Measurements from ENCODE around the gene LIME1. TPM values are rescaled to one million over a fixed set of nuclear protein-coding genes. Genes with fewer than 3 reads are reported as not detected.

Gene LIME1
- total and polyA plus RNA-seq, 9 of the 15 experiments (the other 6 are each of a cell fraction or from before 2014, with no cell fraction given) = 0.11 to 17.1 (median 2.8) TPM; not detected in 2

GRCh38 chr20:63765902-63766301 is 29.4 kb downstream of the LIME1 start:
- in situ Hi-C loops (cut with MboI) = no loop called here
- H3K36me3 ChIP-seq (ENCODE audit: control insufficient read depth, insufficient read depth, low read length) = no peaks in the 10 kb centered on the region
- H3K4me1 ChIP-seq (replicated peaks in 1 of 2; ENCODE audit: control insufficient read depth in 2 of 2, insufficient read depth in 2 of 2, low read length in 2 of 2) = peaks cover 5 to 39% of the 10 kb centered on the region in 2 experiments; a peak in 3 of 5 replicates
- ChIA-PET CTCF (ENCODE audit: low intra/inter-chr PET ratio) (no interaction called here), POLR2A (interaction anchor here (1.0 kb wide), 1 partner anchor 20 kb away, joined by 3 read pairs; no protein-coding TSS in a partner anchor)
- FAIRE-seq (no peak), ATAC-seq (no peak), DNase-seq (ENCODE audit: extremely low read depth in 1 of 4, low spot score in 3 of 4) (no peak)
- no peak overlapping the region for H3K9ac ChIP-seq (ENCODE audit: insufficient read depth in 1 of 2, low read depth in 2 of 2, low read length in 2 of 2)
- no peaks in the 10 kb centered on the region for H3K9me3 ChIP-seq (replicated peaks; ENCODE audit: control insufficient read depth, insufficient read depth, low read depth, low read length)
- no peaks in the 10 kb centered on the region for H3K9me1 ChIP-seq (ENCODE audit: control insufficient read depth, insufficient read depth, low read length)
- no peak overlapping the region for H3K4me2 ChIP-seq (ENCODE audit: insufficient read depth, low read length)
- H4K20me1 ChIP-seq (replicated peaks; ENCODE audit: control insufficient read depth, insufficient read depth, low read length) = no peaks in the 10 kb centered on the region
- TF ChIP-seq ZNF280B (CRISPR knock-in tag; IDR thresholded peaks at IDR 0.05) (no peak), SREBF2 (CRISPR knock-in tag; IDR thresholded peaks at IDR 0.05) (no peak), STAT6 (CRISPR knock-in tag; IDR thresholded peaks at IDR 0.05) (no peak), PPARD (CRISPR knock-in tag; IDR thresholded peaks at IDR 0.05) (no peak), NELFE (IDR thresholded peaks at IDR 0.05; ENCODE audit: insufficient read depth, insufficient read length) (no peak), TAF7 (tag; IDR thresholded peaks at IDR 0.05) (no peak), FOXJ2 (tag; IDR thresholded peaks at IDR 0.05) (no peak), EWSR1 (IDR thresholded peaks at IDR 0.05; ENCODE audit: borderline replicate concordance, low read depth, partially characterized antibody) (no peak), POLR2H (tag; IDR thresholded peaks at IDR 0.05; ENCODE audit: low read depth) (no peak)
- 64% methylated on average over 5 of the region's 7 CpGs for WGBS (ENCODE audit: insufficient coverage, low coverage, missing lambda C conversion rate)
- intact Hi-C loops (cut with micrococcal nuclease) = no loop called here
- no peaks in the 10 kb centered on the region for H3K79me2 ChIP-seq (ENCODE audit: control insufficient read depth, insufficient read depth, low read length)
- no TSS peak for BruUV-seq (replicated peaks)
- no peak overlapping the region for H3K4me3 ChIP-seq
- peaks cover 0 to 9% of the 10 kb centered on the region in 2 experiments; a peak in 2 of 5 replicates for H3K27me3 ChIP-seq (ENCODE audit: control insufficient read depth in 2 of 2, insufficient read depth in 2 of 2, low read length in 2 of 2)
- H2AFZ ChIP-seq (ENCODE audit: low read depth, low read length) = no peak overlapping the region
- H3K27ac ChIP-seq (ENCODE audit: extremely low read depth, low read depth, low read length) = no peak overlapping the region
